CD14-positive monocyte (primary cell): ENCODE measurements around the gene CYP2A6. TPM values are rescaled to one million over a fixed set of nuclear protein-coding genes. Genes with fewer than 3 reads are reported as not detected.
"Not testable (repeated sequence)": the region's sequence is repeated elsewhere in the genome, so short reads cannot be mapped to it uniquely, and the experiment has no call there.

Source experiments
- DNase-seq, 3 donors: peaks; one replicate each; pipeline ENCODE4 v3.0.0-alpha.2; 2011 to 2022
- H2AFZ ChIP-seq: 2 replicates; pipeline ENCODE4 v1.6.0; 2012; ENCODE audit warnings: mild to moderate bottlenecking, low read depth, low read length, inconsistent platforms; ENCODE audit not compliant: insufficient read depth, poor library complexity, severe bottlenecking
- H3K27ac ChIP-seq, 2 donors: 1 replicate in 1 of 2; 2 replicates in 1 of 2; pipeline ENCODE4 v1.5.1; 2012 to 2013; ENCODE audit warnings: low read length in 2 of 2, control low read depth in 1 of 2, inconsistent platforms in 1 of 2, low read depth in 1 of 2, mild to moderate bottlenecking in 1 of 2
- H3K27me3 ChIP-seq, 2 donors: one replicate each; pipeline versions ENCODE4 v1.6.0 to v1.6.1; 2011 to 2013; ENCODE audit warnings: low read length in 2 of 2; ENCODE audit not compliant: control insufficient read depth in 2 of 2, insufficient read depth in 2 of 2
- H3K36me3 ChIP-seq, 2 donors: replicated peaks in 1 of 2; 1 replicate in 1 of 2; 2 replicates in 1 of 2; pipeline versions ENCODE4 v1.5.1 to v1.6.1; 2012 to 2013; ENCODE audit warnings: low read length in 2 of 2, control low read depth in 1 of 2, inconsistent platforms in 1 of 2, mild to moderate bottlenecking in 1 of 2; ENCODE audit not compliant: insufficient read depth in 2 of 2, control insufficient read depth in 1 of 2
- H3K4me1 ChIP-seq, 2 donors: 1 replicate in 1 of 2; 2 replicates in 1 of 2; pipeline versions ENCODE4 v1.5.1 to v1.6.1; 2012 to 2013; ENCODE audit warnings: low read length in 2 of 2, control low read depth in 1 of 2, inconsistent platforms in 1 of 2, mild to moderate bottlenecking in 1 of 2, moderate library complexity in 1 of 2; ENCODE audit not compliant: insufficient read depth in 2 of 2, control insufficient read depth in 1 of 2
- H3K4me2 ChIP-seq: replicated peaks from 2 replicates; pipeline ENCODE3; 2012; ENCODE audit warnings: low read length, moderate library complexity, mild to moderate bottlenecking; ENCODE audit not compliant: poor library complexity, severe bottlenecking; ENCODE audit errors: extremely low read depth
- H3K4me3 ChIP-seq, 3 experiments: fragments of 200-600 bp in 1 of 3; sonication (generic) in 1 of 3; replicated peaks in 1 of 3; 1 replicate in 2 of 3; 2 replicates in 1 of 3; pipeline ENCODE4 v1.5.1; 2011 to 2013; ENCODE audit warnings: low read length in 3 of 3, mild to moderate bottlenecking in 3 of 3, control low read depth in 2 of 3, low read depth in 2 of 3, inconsistent platforms in 1 of 3, moderate library complexity in 1 of 3
- H3K79me2 ChIP-seq: 2 replicates; pipeline ENCODE4 v1.6.0; 2012; ENCODE audit warnings: mild to moderate bottlenecking, control low read depth, inconsistent platforms, low read length, moderate library complexity; ENCODE audit not compliant: insufficient read depth
- H3K9ac ChIP-seq: 2 replicates; pipeline ENCODE4 v1.6.0; 2017; ENCODE audit warnings: low read length, mild to moderate bottlenecking; ENCODE audit not compliant: insufficient read depth, poor library complexity, severe bottlenecking
- H3K9me3 ChIP-seq, 2 donors: replicated peaks in 1 of 2; 1 replicate in 1 of 2; 2 replicates in 1 of 2; pipeline versions ENCODE4 v1.5.1 to v1.6.1; 2012 to 2013; ENCODE audit warnings: low read length in 2 of 2, control low read depth in 1 of 2; ENCODE audit not compliant: control insufficient read depth in 1 of 2, insufficient read depth in 1 of 2
- H4K20me1 ChIP-seq: 2 replicates; pipeline ENCODE4 v1.6.0; 2012; ENCODE audit warnings: mild to moderate bottlenecking, low read length, control low read depth, moderate library complexity; ENCODE audit not compliant: insufficient read depth
- H3K27ac Mint-ChIP-seq, 7 donors: one replicate each; pipeline ENCODE4 v1.8.0; 2020; ENCODE audit warnings: mild to moderate bottlenecking in 7 of 7, mixed read lengths in 7 of 7, moderate library complexity in 6 of 7, inconsistent platforms in 2 of 7
- H3K27me3 Mint-ChIP-seq, 3 donors: one replicate each; pipeline ENCODE4 v1.8.0; 2021 to 2022; ENCODE audit warnings: low read depth in 3 of 3, mild to moderate bottlenecking in 3 of 3, mixed read lengths in 3 of 3, moderate library complexity in 3 of 3, inconsistent platforms in 1 of 3
- H3K36me3 Mint-ChIP-seq, 2 donors: one replicate each; pipeline ENCODE4 v1.8.0; 2020; ENCODE audit warnings: mixed read lengths in 2 of 2, inconsistent platforms in 1 of 2, mild to moderate bottlenecking in 1 of 2
- H3K4me1 Mint-ChIP-seq: one replicate; pipeline ENCODE4 v1.8.0; 2020; ENCODE audit warnings: mild to moderate bottlenecking, mixed read lengths
- H3K4me3 Mint-ChIP-seq, 2 donors: one replicate each; pipeline ENCODE4 v1.8.0; 2020; ENCODE audit warnings: mild to moderate bottlenecking in 2 of 2, mixed read lengths in 2 of 2, moderate library complexity in 1 of 2
- H3K9me3 Mint-ChIP-seq, 7 donors: one replicate each; pipeline ENCODE4 v1.8.0; 2020 to 2022; ENCODE audit warnings: mixed read lengths in 7 of 7, mild to moderate bottlenecking in 6 of 7, moderate library complexity in 6 of 7, inconsistent platforms in 2 of 7
- CTCF ChIP-seq: fragments of 200-600 bp; IDR thresholded peaks from one replicate; pipeline ENCODE4 v1.8.0; 2022; ENCODE audit warnings: antibody characterized with exemption, mild to moderate bottlenecking
- WGBS: methylation state at CpG from one replicate; pipeline ENCODE4 v1.1.5; 2013; ENCODE audit warnings: missing lambda C conversion rate; ENCODE audit not compliant: insufficient coverage; 5-methylcytosine and 5-hydroxymethylcytosine counted together
- intact Hi-C, 2 donors: fragments of 100-400 bp; cut with micrococcal nuclease; formaldehyde crosslinking; loops; one replicate each; pipeline versions ENCODE4 v1.15.0 to v1.15.1; 2023
- polyA plus RNA-seq, 3 donors: library from polyadenylated mRNA; depleted of rRNA in 1 of 3; unstranded in 2 of 3; stranded (reverse) in 1 of 3; fragments of 300-500 nt in 2 of 3; fragments of >200 nt in 1 of 3; fragmentation: Illumina TruSeq in 2 of 3; gene quantifications; 1 replicate in 2 of 3; 2 replicates in 1 of 3; pipeline ENCODE4 v1.2.3, GENCODE V29; 2012 to 2021

The CYP2A6 gene
- polyA plus RNA-seq, 3 donors: not detected

GRCh38 chr19:40818480-40819399 lies 31.5 kb downstream of the CYP2A6 start:
- not testable (repeated sequence) for H3K36me3 ChIP-seq, H3K9me3 Mint-ChIP-seq, H3K79me2 ChIP-seq, H3K9ac ChIP-seq, H3K9me3 ChIP-seq, H3K36me3 Mint-ChIP-seq, H3K27me3 ChIP-seq, H4K20me1 ChIP-seq
- WGBS: 11% methylated on average over 16 of the region's 36 CpGs
- peak overlapping the region; percentile 67 for H2AFZ ChIP-seq
- peak overlapping the region in 1 of 2 donors; percentile 58 for H3K27ac ChIP-seq
- intact Hi-C loops: loop anchor here in 1 of 2 donors (5.0 kb wide), 1 partner anchor 156 kb away; no protein-coding TSS in a partner anchor
- peaks cover 37 to 41% of the 10 kb centered on the region in 2 donors for H3K4me1 ChIP-seq
- peak overlapping the region; percentile 47 for H3K4me2 ChIP-seq
- peak overlapping the region; percentile 5 to 64 (median 12) for H3K4me3 ChIP-seq
- TF ChIP-seq CTCF: peak; percentile 29
- H3K4me3 Mint-ChIP-seq: peak overlapping the region; percentile 72 to 95
- peak in 2 of 3 donors; percentile 33 to 84 for DNase-seq
- H3K27ac Mint-ChIP-seq: peak overlapping the region; percentile 9 to 88 (median 71)
- H3K27me3 Mint-ChIP-seq: peaks cover 10 to 20% (median 14%) of the 10 kb centered on the region in 3 donors
- H3K4me1 Mint-ChIP-seq: peaks cover 42% of the 10 kb centered on the region

- no peak for TF ChIP-seq CTCF
- peaks cover 47% of the 10 kb centered on the region for H3K4me1 Mint-ChIP-seq
- Histone ChIP-seq H3K27me3 (peaks cover 0 to 5% of the 10 kb centered on the region in 2 donors), H3K4me2 (no peak overlapping the region), H3K9me3 (no peaks in the 10 kb centered on the region), H3K79me2 (no peaks in the 10 kb centered on the region), H3K4me1 (peaks cover 32 to 42% of the 10 kb centered on the region in 2 donors), H3K36me3 (no peaks in the 10 kb centered on the region), H3K27ac (no peak overlapping the region), H3K9ac (no peak overlapping the region), H2AFZ (no peak overlapping the region), H4K20me1 (peaks cover under 1% of the 10 kb centered on the region), H3K4me3 (no peak overlapping the region)
- intact Hi-C loops: loop anchor here in 1 of 2 donors (5.0 kb wide), 1 partner anchor 153 kb away; no protein-coding TSS in a partner anchor
- peak overlapping the region in 1 of 7 donors; percentile 58 for H3K27ac Mint-ChIP-seq
- DNase-seq: no peak
- peaks cover 0 to 1% (median 0%) of the 10 kb centered on the region in 7 donors for H3K9me3 Mint-ChIP-seq
- H3K36me3 Mint-ChIP-seq: peaks cover 2 to 4% of the 10 kb centered on the region in 2 donors
- WGBS: 86% methylated on average over 3 of the region's 4 CpGs
- peak overlapping the region in 1 of 2 donors; percentile 6 for H3K4me3 Mint-ChIP-seq
- peaks cover 13 to 31% (median 25%) of the 10 kb centered on the region in 3 donors for H3K27me3 Mint-ChIP-seq
Measured at GRCh38 chr19:40815223-40815622, 35.0 kb downstream of the CYP2A6 start.
